ENCODE measurements around the gene PCDH15.

- TF ChIP-seq CTCF (IDR thresholded peaks at IDR 0.05) (no peak), POLR2A (IDR thresholded peaks at IDR 0.05) (no peak), EP300 (IDR thresholded peaks at IDR 0.05; ENCODE audit: low read depth) (no peak), POLR2AphosphoS5 (IDR thresholded peaks at IDR 0.05) (no peak)
These were observed 704.1 kb downstream of the PCDH15 start for GRCh38 chr10:54096892-54097291.
